Testis (tissue), 3 donors: Measurements from ENCODE around the gene DOK5. TPM values are rescaled to one million over a fixed set of nuclear protein-coding genes. Genes with fewer than 3 reads are reported as not detected.

Experiments
- DNase-seq: peaks from one replicate; pipeline ENCODE4 v3.0.0-alpha.2; 2019
- H3K27ac ChIP-seq, 2 donors: fragments of 200-600 bp; sonication (generic); one replicate each; pipeline ENCODE4 v1.5.1; 2019
- H3K27me3 ChIP-seq: fragments of 200-600 bp; sonication (generic); one replicate; pipeline ENCODE4 v1.5.1; 2019
- H3K36me3 ChIP-seq: fragments of 200-600 bp; sonication (generic); one replicate; pipeline ENCODE4 v1.5.1; 2017; ENCODE audit warnings: low read depth; ENCODE audit errors: missing control alignments
- H3K4me1 ChIP-seq: fragments of 200-600 bp; sonication (generic); one replicate; pipeline ENCODE4 v1.5.1; 2019
- H3K4me3 ChIP-seq, 2 donors: fragments of 200-600 bp; sonication (generic); one replicate each; pipeline ENCODE4 v1.5.1; 2017 to 2019
- H3K9me3 ChIP-seq: fragments of 200-600 bp; sonication (generic); one replicate; pipeline ENCODE4 v1.5.1; 2017
- POLR2A ChIP-seq: fragments of 450-650 bp; IDR thresholded peaks from one replicate; pipeline ENCODE4 v1.6.1; 2017; ENCODE audit warnings: antibody characterized with exemption, mild to moderate bottlenecking, moderate library complexity
- WGBS, 2 donors: methylation state at CpG; one replicate each; pipeline ENCODE4 v1.1.5; 2018; 5-methylcytosine and 5-hydroxymethylcytosine counted together
- intact Hi-C: fragments of 100-400 bp; cut with DNase I; formaldehyde crosslinking; loops from one replicate; pipeline ENCODE4 v1.15.1; 2023; ENCODE audit warnings: low total_unique reads
- polyA plus RNA-seq: library from polyadenylated mRNA; stranded (reverse); fragments of 350-450 nt; fragmentation: Illumina TruSeq; extraction: RNeasy Lipid Tissue Mini Kit (QIAGEN cat#74804); gene quantifications from one replicate; pipeline ENCODE4 v1.2.3, GENCODE V29; 2014; ENCODE audit warnings: low read depth, low replicate concordance; ENCODE audit not compliant: insufficient read depth
- total RNA-seq, 2 donors: library from RNA; depleted of rRNA; stranded (reverse); fragments of >200 nt; gene quantifications; one replicate each; pipeline ENCODE4 v1.2.3, GENCODE V29; 2016
- TF ChIP-seq, protein P1 (sequence below), 3 experiments: fragments of 450-650 bp in 2 of 3; fragments of 200-600 bp in 1 of 3; sonication (generic) in 1 of 3; IDR thresholded peaks; one replicate each; pipeline ENCODE4 v1.5.1; 2016 to 2019; ENCODE audit warnings: antibody characterized with exemption in 3 of 3, mild to moderate bottlenecking in 2 of 3, moderate library complexity in 1 of 3

DOK5 gene
- total and polyA plus RNA-seq, 3 donors from 2014 or later = 1.0 to 3.1 (median 1.7) TPM

DNA sequence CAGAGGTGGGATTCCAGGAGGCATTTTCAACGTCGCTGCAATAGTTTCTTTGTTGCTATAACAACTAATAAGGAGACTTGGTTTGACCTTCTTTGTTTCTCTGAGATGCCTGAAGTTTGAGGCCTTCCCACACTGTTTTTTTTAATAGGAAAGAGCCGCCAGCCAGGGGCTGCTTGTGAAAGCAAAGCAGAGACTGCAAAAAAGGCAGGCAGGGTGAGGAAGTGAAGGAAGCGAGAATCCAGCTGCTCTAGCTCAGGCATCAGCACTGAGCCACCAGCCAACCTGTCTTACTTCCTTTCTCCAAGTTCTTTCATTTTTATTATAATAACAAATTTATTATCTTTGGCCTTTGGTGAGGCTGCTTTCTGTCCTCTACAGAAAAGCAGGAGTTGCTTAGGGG, 179.1 kb downstream of the DOK5 start:
- no peak overlapping the region for H3K4me3 ChIP-seq
- intact Hi-C loops = no loop called here
- 44 to 54% methylated on average over 4 of the region's 4 CpGs for WGBS, 2 donors
- H3K27ac ChIP-seq = no peak overlapping the region
- no peaks in the 10 kb centered on the region for H3K9me3 ChIP-seq
- no peaks in the 10 kb centered on the region for H3K36me3 ChIP-seq
- TF ChIP-seq POLR2A = no peak
- TF ChIP-seq, protein P1, sequence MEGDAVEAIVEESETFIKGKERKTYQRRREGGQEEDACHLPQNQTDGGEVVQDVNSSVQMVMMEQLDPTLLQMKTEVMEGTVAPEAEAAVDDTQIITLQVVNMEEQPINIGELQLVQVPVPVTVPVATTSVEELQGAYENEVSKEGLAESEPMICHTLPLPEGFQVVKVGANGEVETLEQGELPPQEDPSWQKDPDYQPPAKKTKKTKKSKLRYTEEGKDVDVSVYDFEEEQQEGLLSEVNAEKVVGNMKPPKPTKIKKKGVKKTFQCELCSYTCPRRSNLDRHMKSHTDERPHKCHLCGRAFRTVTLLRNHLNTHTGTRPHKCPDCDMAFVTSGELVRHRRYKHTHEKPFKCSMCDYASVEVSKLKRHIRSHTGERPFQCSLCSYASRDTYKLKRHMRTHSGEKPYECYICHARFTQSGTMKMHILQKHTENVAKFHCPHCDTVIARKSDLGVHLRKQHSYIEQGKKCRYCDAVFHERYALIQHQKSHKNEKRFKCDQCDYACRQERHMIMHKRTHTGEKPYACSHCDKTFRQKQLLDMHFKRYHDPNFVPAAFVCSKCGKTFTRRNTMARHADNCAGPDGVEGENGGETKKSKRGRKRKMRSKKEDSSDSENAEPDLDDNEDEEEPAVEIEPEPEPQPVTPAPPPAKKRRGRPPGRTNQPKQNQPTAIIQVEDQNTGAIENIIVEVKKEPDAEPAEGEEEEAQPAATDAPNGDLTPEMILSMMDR (IDR thresholded peaks at IDR 0.05) = no peak
- DNase-seq = no peak
- H3K4me1 ChIP-seq = no peaks in the 10 kb centered on the region
- no peaks in the 10 kb centered on the region for H3K27me3 ChIP-seq

DNA sequence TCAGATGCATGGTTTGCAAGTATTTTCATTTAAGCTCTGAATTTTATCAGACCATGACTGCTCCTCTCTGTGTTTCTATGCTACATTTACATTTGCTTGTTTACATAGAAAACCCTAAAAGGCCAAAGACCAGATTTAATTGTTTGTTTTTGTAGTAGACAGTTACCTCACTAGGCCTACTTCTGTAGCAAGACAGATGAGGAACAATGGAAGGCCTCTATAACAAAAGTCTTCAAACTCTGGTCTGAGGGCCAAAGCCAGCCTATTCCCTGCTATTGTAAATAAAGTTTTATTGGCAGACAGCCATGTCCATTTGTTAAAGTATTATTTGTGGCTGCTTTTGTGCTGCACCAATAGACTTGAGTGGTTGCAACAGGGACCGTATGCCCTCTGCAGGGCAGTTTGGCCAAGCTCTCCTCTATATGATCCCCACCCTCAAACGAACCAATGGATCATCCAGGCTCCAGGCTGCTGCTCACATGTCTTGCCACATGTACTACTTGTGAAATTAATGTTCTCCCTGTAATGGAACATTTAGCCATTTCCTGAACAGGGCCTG, 182.0 kb downstream of the DOK5 start:
- no peaks in the 10 kb centered on the region for H3K27me3 ChIP-seq
- WGBS, 2 donors = 89 to 91% methylated on average over 2 of the region's 2 CpGs
- intact Hi-C loops = no loop called here
- no peaks in the 10 kb centered on the region for H3K36me3 ChIP-seq
- TF ChIP-seq, protein P1 (IDR thresholded peaks at IDR 0.05) = no peak
- no peaks in the 10 kb centered on the region for H3K4me1 ChIP-seq
- no peak overlapping the region for H3K4me3 ChIP-seq
- no peak overlapping the region for H3K27ac ChIP-seq
- DNase-seq = no peak
- H3K9me3 ChIP-seq = no peaks in the 10 kb centered on the region

DNA sequence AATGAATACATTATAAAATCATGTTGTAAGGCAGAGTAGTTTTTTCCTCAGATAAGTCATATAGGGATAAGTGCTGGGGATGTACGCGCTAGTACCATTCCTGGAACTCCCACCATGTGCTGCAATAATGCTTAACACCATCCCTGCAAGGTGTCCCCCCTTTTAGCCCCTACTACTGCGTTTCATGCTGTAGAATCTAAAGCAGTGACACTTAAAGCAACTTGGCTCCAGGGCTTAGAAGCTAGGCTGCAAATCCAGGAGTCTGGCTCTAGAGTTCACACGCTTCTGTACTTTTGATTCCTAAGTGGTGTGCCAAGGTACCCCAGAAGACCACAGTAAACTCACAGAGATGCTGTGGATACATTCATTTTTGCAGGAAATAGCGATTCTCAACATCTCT, 183.1 kb downstream of the DOK5 start:
- Histone ChIP-seq H3K4me1 (no peaks in the 10 kb centered on the region), H3K27me3 (no peaks in the 10 kb centered on the region), H3K27ac (no peak overlapping the region), H3K9me3 (no peaks in the 10 kb centered on the region), H3K4me3 (no peak overlapping the region), H3K36me3 (no peaks in the 10 kb centered on the region)
- DNase-seq = no peak
- intact Hi-C loops = no loop called here
- TF ChIP-seq POLR2A = no peak
- TF ChIP-seq, protein P1 (IDR thresholded peaks at IDR 0.05) = no peak
- 86% methylated on average over 5 of the region's 5 CpGs for WGBS, 2 donors

DNA sequence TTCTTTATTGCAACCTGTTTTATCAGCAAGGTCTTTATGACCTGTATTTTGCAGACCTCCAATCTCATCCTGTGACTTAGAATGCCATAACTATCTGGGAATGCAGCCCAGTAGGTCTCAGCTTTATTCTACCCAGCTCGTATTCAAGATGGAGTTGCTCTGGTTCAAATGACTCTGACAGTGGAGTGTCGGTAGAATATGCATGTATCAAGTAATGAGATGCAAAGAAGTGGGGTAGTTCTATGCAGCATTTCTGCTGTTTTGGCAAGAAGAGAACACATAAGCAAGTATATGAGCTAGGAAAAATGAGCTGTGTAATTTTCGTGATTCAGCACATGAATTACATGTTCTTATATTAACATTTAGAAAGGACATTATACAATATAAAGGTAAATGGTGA, 185.9 kb downstream of the DOK5 start:
- no peaks in the 10 kb centered on the region for H3K27me3 ChIP-seq
- DNase-seq = no peak
- H3K4me3 ChIP-seq = no peak overlapping the region
- no peak overlapping the region for H3K27ac ChIP-seq
- intact Hi-C loops = no loop called here
- TF ChIP-seq POLR2A = no peak
- TF ChIP-seq, protein P1 (IDR thresholded peaks at IDR 0.05) = no peak
- 60 to 69% methylated on average over 3 of the region's 3 CpGs for WGBS, 2 donors
- no peaks in the 10 kb centered on the region for H3K9me3 ChIP-seq
- H3K36me3 ChIP-seq = no peaks in the 10 kb centered on the region
- H3K4me1 ChIP-seq = no peaks in the 10 kb centered on the region

DNA sequence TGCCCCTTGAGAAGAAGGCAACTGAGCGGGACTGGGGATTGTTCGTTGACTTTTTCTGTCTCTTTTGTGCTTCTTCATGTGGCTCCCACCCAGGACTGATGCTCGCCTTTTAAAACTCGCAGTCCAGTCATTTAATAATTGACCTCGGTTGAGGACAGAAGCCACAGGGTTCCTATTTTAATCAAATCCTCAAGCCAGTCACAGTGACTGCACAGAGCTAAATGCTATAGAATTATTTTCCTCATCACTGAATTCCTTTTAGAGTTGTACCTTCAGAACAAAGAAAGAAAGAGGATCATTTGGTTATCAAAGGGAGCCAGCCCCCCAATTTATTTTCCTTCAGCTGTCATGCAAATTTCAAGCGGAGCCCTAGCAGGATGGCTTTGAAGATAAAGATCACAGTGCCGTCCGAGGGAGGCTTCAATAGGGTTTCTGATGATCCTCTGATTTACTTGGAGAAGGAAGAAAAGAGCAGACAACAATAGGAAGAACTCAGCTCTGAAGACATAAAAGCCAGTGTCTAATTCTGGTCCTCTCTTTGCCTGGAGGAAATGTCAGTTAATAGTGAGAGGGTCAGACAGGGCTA, 186.6 kb downstream of the DOK5 start:
- 79 to 86% methylated on average over 8 of the region's 8 CpGs for WGBS, 2 donors
- H3K4me1 ChIP-seq = no peaks in the 10 kb centered on the region
- no peak overlapping the region for H3K27ac ChIP-seq
- TF ChIP-seq, protein P1 (IDR thresholded peaks at IDR 0.05) = no peak
- no peak for TF ChIP-seq POLR2A
- no peaks in the 10 kb centered on the region for H3K36me3 ChIP-seq
- H3K4me3 ChIP-seq = no peak overlapping the region
- no peak for DNase-seq
- intact Hi-C loops = no loop called here
- H3K9me3 ChIP-seq = no peaks in the 10 kb centered on the region
- H3K27me3 ChIP-seq = no peaks in the 10 kb centered on the region
